ENCODE measurements around the gene OMD.

The OMD gene

GRCh38 chr9:92385953-92386352, 38.3 kb downstream of the OMD start:
- Histone ChIP-seq H3K27ac (no peak overlapping the region), H3K36me3 (replicated peaks) (no peaks in the 10 kb centered on the region), H3K27me3 (replicated peaks) (no peaks in the 10 kb centered on the region), H3K4me3 (ENCODE audit: low read depth, low read length) (no peak overlapping the region)
- in situ Hi-C loops (cut with HindIII; ENCODE audit: low pct_ligation_motif_present, low sequenced_read_pairs) = no loop called here
- TF ChIP-seq CTCF (IDR thresholded peaks at IDR 0.05; ENCODE audit: low read depth, low read length, missing control alignments) = no peak
- DNase-seq = no peak

- in situ Hi-C loops (cut with HindIII; ENCODE audit: low pct_ligation_motif_present, low sequenced_read_pairs) = no loop called here
- no peaks in the 10 kb centered on the region for H3K36me3 ChIP-seq (replicated peaks)
- H3K27me3 ChIP-seq (replicated peaks) = no peaks in the 10 kb centered on the region
- no peak overlapping the region for H3K4me3 ChIP-seq (ENCODE audit: low read depth, low read length)
- no peak for TF ChIP-seq CTCF (IDR thresholded peaks at IDR 0.05; ENCODE audit: low read depth, low read length, missing control alignments)
- H3K27ac ChIP-seq = no peak overlapping the region
- no peak for DNase-seq
Measured at GRCh38 chr9:92385477-92385876, 38.8 kb downstream of the OMD start.

GRCh38 chr9:92385001-92385400, 39.3 kb downstream of the OMD start:
- DNase-seq = no peak
- Histone ChIP-seq H3K4me3 (ENCODE audit: low read depth, low read length) (no peak overlapping the region), H3K27ac (peak overlapping the region; percentile 50), H3K36me3 (replicated peaks) (no peaks in the 10 kb centered on the region), H3K27me3 (replicated peaks) (no peaks in the 10 kb centered on the region)
- TF ChIP-seq CTCF (IDR thresholded peaks at IDR 0.05; ENCODE audit: low read depth, low read length, missing control alignments) = no peak
- in situ Hi-C loops (cut with HindIII; ENCODE audit: low pct_ligation_motif_present, low sequenced_read_pairs) = no loop called here

GRCh38 chr9:92384375-92384774, 39.9 kb downstream of the OMD start:
- no peaks in the 10 kb centered on the region for H3K36me3 ChIP-seq (replicated peaks)
- no peaks in the 10 kb centered on the region for H3K27me3 ChIP-seq (replicated peaks)
- no peak overlapping the region for H3K4me3 ChIP-seq (ENCODE audit: low read depth, low read length)
- DNase-seq = no peak
- peak overlapping the region; percentile 50 for H3K27ac ChIP-seq
- no peak for TF ChIP-seq CTCF (IDR thresholded peaks at IDR 0.05; ENCODE audit: low read depth, low read length, missing control alignments)
- in situ Hi-C loops (cut with HindIII; ENCODE audit: low pct_ligation_motif_present, low sequenced_read_pairs) = no loop called here

- Histone ChIP-seq H3K36me3 (replicated peaks) (no peaks in the 10 kb centered on the region), H3K27me3 (replicated peaks) (no peaks in the 10 kb centered on the region), H3K4me3 (ENCODE audit: low read depth, low read length) (no peak overlapping the region), H3K27ac (no peak overlapping the region)
- no peak for TF ChIP-seq CTCF (IDR thresholded peaks at IDR 0.05; ENCODE audit: low read depth, low read length, missing control alignments)
- no peak for DNase-seq
- in situ Hi-C loops (cut with HindIII; ENCODE audit: low pct_ligation_motif_present, low sequenced_read_pairs) = no loop called here
Measured at GRCh38 chr9:92381775-92382174, 42.5 kb downstream of the OMD start.

- TF ChIP-seq CTCF (IDR thresholded peaks at IDR 0.05; ENCODE audit: low read depth, low read length, missing control alignments) = no peak
- Histone ChIP-seq H3K4me3 (ENCODE audit: low read depth, low read length) (no peak overlapping the region), H3K27me3 (replicated peaks) (no peaks in the 10 kb centered on the region), H3K27ac (no peak overlapping the region), H3K36me3 (replicated peaks) (no peaks in the 10 kb centered on the region)
- in situ Hi-C loops (cut with HindIII; ENCODE audit: low pct_ligation_motif_present, low sequenced_read_pairs) = no loop called here
- no peak for DNase-seq
Measured at GRCh38 chr9:92380603-92381002, 43.7 kb downstream of the OMD start.

Measured in brain microvascular endothelial cell (primary cell).